BLaER1 (cell line): ENCODE data around the gene FRMPD4.

Experiments
- H3K27ac ChIP-seq: shearing (Covaris generic); formaldehyde crosslinking; 2 replicates; pipeline ENCODE4 v1.8.1; 2022
- H3K27me3 ChIP-seq: shearing (Covaris generic); formaldehyde crosslinking; 2 replicates; pipeline ENCODE4 v1.8.1; 2022
- H3K36me3 ChIP-seq: shearing (Covaris generic); formaldehyde crosslinking; 2 replicates; pipeline ENCODE4 v1.8.1; 2022
- H3K4me1 ChIP-seq: shearing (Covaris generic); formaldehyde crosslinking; 2 replicates; pipeline ENCODE4 v1.8.1; 2022
- H3K4me2 ChIP-seq: shearing (Covaris generic); formaldehyde crosslinking; 2 replicates; pipeline ENCODE4 v1.8.1; 2022
- H3K4me3 ChIP-seq: shearing (Covaris generic); formaldehyde crosslinking; 2 replicates; pipeline ENCODE4 v1.8.1; 2022
- H3K9ac ChIP-seq: shearing (Covaris generic); formaldehyde crosslinking; 2 replicates; pipeline ENCODE4 v1.8.1; 2022
- H3K9me3 ChIP-seq: shearing (Covaris generic); formaldehyde crosslinking; 2 replicates; pipeline ENCODE4 v1.8.1; 2022
- H4K20me1 ChIP-seq: shearing (Covaris generic); formaldehyde crosslinking; 2 replicates; pipeline ENCODE4 v1.8.1; 2022
- Cebpa-rat ChIP-seq: shearing (Covaris generic); IDR thresholded peaks from 2 replicates; pipeline ENCODE4 v1.8.1; 2022

The FRMPD4 gene

DNA sequence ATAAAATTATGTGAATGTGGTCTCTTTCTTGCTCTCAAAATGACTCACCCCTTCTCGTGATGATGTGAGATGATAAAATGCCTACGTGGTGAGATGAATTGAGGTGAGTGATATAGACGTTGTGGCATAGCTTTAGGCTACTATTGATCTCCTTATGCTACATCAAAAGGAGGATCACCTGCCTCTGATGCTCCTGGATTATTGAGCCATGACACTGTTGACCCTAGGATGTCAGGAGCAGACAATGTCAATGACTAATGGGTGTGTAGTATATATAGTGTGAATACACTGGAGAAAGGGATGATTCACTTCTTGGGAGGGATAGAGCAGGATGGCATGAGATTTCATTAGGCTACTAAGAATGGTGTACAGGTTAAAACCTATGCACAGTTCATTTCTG is 442.3 kb downstream of the FRMPD4 start:
- Histone ChIP-seq H3K9ac (no peak overlapping the region), H3K27me3 (peaks cover 89% of the 10 kb centered on the region), H3K4me3 (no peak overlapping the region), H3K4me1 (no peaks in the 10 kb centered on the region), H3K27ac (no peak overlapping the region), H3K9me3 (no peaks in the 10 kb centered on the region), H4K20me1 (no peaks in the 10 kb centered on the region), H3K36me3 (no peaks in the 10 kb centered on the region), H3K4me2 (no peak overlapping the region)
- no peak for TF ChIP-seq Cebpa-rat

DNA sequence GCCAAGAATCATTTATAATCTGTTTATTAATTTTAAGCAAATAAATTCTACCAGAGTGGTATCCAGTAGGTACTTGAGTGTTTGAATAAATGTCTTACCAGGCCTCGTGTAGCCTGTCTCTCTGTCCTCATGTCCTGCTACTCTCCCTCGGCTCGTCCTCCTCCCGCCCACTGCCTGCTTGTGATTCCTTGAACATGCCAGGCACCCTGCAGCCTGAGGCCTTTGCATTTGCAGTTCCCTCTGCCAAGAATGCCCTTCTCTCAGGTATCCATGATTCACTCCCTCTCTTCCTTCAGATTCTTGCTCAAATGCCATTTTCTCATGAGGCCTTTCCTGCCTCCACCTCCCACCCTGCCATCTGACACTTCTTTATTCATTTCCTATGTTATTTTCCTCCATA is 443.3 kb downstream of the FRMPD4 start:
- TF ChIP-seq Cebpa-rat, result no peak

DNA sequence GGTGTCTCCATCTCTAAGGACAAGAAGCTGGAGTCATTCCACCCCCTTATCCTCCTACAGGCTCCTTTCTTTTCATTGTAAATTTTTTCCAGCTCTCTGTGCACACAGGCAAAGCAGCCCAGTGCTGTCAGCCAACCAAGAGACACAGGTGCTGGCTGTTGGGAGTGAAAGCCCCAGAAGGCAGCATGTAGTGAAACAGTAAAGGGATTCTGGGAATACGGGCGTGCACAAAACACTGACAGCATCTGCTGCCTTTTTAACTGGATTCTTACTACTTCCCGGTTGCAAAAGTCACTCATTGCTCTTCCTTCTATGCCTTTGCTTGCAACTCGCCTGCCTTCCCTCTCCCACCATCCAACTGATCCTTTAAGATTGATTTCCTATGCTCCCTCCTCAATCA is 444.4 kb downstream of the FRMPD4 start:
- no peaks in the 10 kb centered on the region for H3K4me1 ChIP-seq
- no peak overlapping the region for H3K27ac ChIP-seq
- no peak overlapping the region for H3K4me3 ChIP-seq
- H4K20me1 ChIP-seq, result no peaks in the 10 kb centered on the region
- no peaks in the 10 kb centered on the region for H3K9me3 ChIP-seq
- TF ChIP-seq Cebpa-rat, result no peak
- no peak overlapping the region for H3K4me2 ChIP-seq
- no peaks in the 10 kb centered on the region for H3K36me3 ChIP-seq
- H3K27me3 ChIP-seq, result peaks cover 84% of the 10 kb centered on the region
- H3K9ac ChIP-seq, result no peak overlapping the region

More for the DNA sequence above, 443.3 kb downstream of the FRMPD4 start:
- H3K27ac ChIP-seq, result no peak overlapping the region
- peaks cover 88% of the 10 kb centered on the region for H3K27me3 ChIP-seq
- H3K4me3 ChIP-seq, result no peak overlapping the region
- no peak overlapping the region for H3K4me2 ChIP-seq
- H3K9me3 ChIP-seq, result no peaks in the 10 kb centered on the region
- no peaks in the 10 kb centered on the region for H3K36me3 ChIP-seq
- H4K20me1 ChIP-seq, result no peaks in the 10 kb centered on the region
- H3K9ac ChIP-seq, result no peak overlapping the region
- no peaks in the 10 kb centered on the region for H3K4me1 ChIP-seq

DNA sequence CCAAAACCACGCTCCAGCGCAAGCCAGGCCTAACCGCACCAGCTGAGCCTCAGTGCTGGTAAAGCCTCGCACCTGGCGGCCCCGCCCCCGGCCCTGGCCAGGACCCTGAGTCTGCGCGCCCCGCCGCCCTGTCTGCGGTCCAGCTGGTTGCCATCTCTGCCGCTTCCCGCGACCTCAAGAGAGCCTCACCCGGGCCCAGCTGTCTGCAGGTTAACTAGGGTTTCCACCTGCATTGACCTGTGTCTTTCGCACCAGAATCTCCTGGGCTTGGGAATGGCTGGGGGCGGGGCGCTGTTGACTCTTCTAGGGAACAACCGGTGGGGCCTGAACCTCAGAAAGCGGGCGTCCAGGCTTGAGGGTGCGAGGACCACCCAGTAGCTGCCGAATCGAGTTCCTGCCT is 445.3 kb downstream of the FRMPD4 start:
- Histone ChIP-seq H3K9ac (no peak overlapping the region), H3K4me3 (no peak overlapping the region), H3K4me1 (no peaks in the 10 kb centered on the region), H3K9me3 (no peaks in the 10 kb centered on the region), H3K27me3 (peaks cover 83% of the 10 kb centered on the region), H3K27ac (no peak overlapping the region), H3K36me3 (no peaks in the 10 kb centered on the region), H4K20me1 (no peaks in the 10 kb centered on the region), H3K4me2 (no peak overlapping the region)
- no peak for TF ChIP-seq Cebpa-rat

DNA sequence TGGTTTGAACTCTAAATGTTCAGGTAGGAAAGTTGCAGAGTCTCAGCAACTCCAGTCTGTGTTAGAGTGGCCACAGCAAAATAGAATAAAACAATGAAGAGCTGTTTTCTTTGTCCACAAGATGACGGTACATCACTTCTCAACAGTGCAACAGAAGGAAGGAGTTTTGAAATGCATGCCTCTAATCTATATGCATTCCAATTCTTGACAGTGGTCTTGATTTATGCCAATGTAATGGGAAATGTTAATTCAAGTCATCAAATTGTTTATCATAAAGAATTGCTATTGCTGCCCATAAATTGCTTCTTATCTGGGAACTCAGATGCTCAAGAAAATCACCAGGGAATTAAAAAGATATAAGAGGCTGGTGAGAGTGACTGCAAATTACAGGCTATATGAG is 457.4 kb downstream of the FRMPD4 start:
- TF ChIP-seq Cebpa-rat, result no peak
- no peaks in the 10 kb centered on the region for H3K4me1 ChIP-seq
- H3K9ac ChIP-seq, result no peak overlapping the region
- no peak overlapping the region for H3K4me3 ChIP-seq
- H3K4me2 ChIP-seq, result no peak overlapping the region
- no peak overlapping the region for H3K27ac ChIP-seq
- H3K36me3 ChIP-seq, result no peaks in the 10 kb centered on the region
- peaks cover 90% of the 10 kb centered on the region for H3K27me3 ChIP-seq
- no peaks in the 10 kb centered on the region; the same call in 1 of the 2 replicates for H4K20me1 ChIP-seq
- no peaks in the 10 kb centered on the region for H3K9me3 ChIP-seq

DNA sequence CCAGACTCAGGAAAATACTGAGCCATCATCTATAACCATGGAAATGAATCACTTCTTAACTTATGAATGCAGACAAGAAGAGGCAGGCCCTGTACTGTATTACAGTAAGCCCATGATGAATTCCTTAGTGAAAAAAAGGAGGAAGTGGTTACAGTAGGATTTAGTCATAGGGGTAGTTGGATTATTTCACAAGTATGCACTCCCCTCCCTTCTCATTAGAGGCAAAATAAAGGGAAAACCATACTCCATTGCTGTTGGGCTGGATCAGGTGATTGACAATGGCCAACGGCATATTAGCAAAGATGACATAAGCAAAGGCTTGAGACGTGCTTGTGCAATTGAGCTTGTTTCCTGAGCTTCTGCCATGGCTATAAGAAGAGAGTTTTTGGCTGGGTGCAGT is 471.8 kb downstream of the FRMPD4 start:
- Histone ChIP-seq H3K36me3 (no peaks in the 10 kb centered on the region), H3K27me3 (peaks cover 90% of the 10 kb centered on the region), H3K4me2 (no peak overlapping the region), H3K4me3 (no peak overlapping the region), H4K20me1 (no peaks in the 10 kb centered on the region), H3K27ac (no peak overlapping the region), H3K4me1 (no peaks in the 10 kb centered on the region), H3K9me3 (no peaks in the 10 kb centered on the region), H3K9ac (no peak overlapping the region)
- TF ChIP-seq Cebpa-rat, result no peak

DNA sequence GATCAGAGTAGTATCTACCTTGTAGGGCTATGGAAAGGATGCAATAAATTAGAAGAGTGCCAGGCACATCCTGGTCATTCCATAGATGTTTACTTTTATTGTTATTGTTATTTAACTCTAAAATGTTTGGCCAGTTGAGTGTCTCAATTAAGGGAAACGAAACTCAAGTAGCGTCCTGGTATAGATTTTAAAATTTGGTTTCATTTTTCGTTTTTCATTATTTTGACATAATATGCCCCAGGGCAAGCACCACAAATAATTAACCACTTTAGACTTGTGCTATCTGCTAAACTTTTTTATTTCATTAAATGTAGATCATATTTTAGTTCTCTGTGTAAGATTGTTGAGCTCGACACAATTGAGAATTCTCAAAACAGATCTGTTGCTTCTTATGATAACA is 473.2 kb downstream of the FRMPD4 start:
- no peaks in the 10 kb centered on the region for H3K4me1 ChIP-seq
- no peaks in the 10 kb centered on the region for H3K9me3 ChIP-seq
- H3K36me3 ChIP-seq, result no peaks in the 10 kb centered on the region
- H3K27me3 ChIP-seq, result peaks cover 87% of the 10 kb centered on the region
- H3K4me3 ChIP-seq, result no peak overlapping the region
- no peak for TF ChIP-seq Cebpa-rat
- no peak overlapping the region for H3K9ac ChIP-seq
- no peak overlapping the region for H3K27ac ChIP-seq
- peaks cover 5% of the 10 kb centered on the region; the same call in 1 of the 2 replicates for H4K20me1 ChIP-seq
- no peak overlapping the region for H3K4me2 ChIP-seq

DNA sequence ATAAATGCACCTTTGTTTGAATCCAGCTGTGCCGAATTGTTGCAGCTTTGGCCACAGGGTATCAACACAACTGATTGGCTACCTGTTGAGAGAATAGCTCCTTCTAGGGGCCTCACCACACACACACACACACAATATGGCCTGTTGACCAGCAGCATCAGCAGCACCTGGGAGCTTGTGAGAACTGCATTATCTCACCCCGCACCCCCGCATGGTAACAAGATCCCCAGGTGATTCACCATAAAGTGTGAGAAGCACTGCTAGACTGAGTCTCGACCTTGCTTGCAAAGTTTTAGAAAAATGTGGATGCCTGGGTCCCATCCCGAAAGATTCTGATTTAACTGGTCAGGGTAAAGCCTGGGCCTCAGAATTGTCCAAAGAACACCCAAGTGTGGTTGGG is 476.0 kb downstream of the FRMPD4 start:
- Histone ChIP-seq H3K27me3 (peaks cover 80% of the 10 kb centered on the region), H3K4me1 (no peaks in the 10 kb centered on the region), H3K9me3 (no peaks in the 10 kb centered on the region; the same call in 1 of the 2 replicates), H3K27ac (no peak overlapping the region), H3K36me3 (no peaks in the 10 kb centered on the region), H4K20me1 (peaks cover 5% of the 10 kb centered on the region; the same call in 1 of the 2 replicates), H3K4me2 (no peak overlapping the region), H3K9ac (no peak overlapping the region), H3K4me3 (no peak overlapping the region)
- no peak for TF ChIP-seq Cebpa-rat

DNA sequence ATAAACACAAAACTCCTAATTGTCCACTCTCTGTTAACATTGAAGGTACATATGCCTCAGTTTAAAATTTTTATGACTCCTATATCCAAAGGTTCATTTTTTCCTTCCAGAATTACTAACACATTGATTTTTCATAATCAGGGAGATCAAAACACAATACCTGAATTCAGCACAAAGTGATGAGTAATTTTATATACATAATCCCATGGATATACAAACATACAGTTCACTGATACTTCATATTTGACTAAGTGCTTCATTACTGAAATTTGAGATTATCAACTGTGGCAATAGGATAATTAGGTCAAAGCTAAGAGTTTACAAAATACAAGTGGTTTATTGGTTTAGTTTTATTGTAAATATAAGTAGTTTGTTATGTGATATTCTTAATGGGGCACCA is 476.8 kb downstream of the FRMPD4 start:
- Histone ChIP-seq H3K27me3 (peaks cover 79% of the 10 kb centered on the region), H3K36me3 (no peaks in the 10 kb centered on the region), H3K9ac (no peak overlapping the region), H4K20me1 (peaks cover 5% of the 10 kb centered on the region; the same call in 1 of the 2 replicates), H3K27ac (no peak overlapping the region), H3K4me3 (no peak overlapping the region), H3K9me3 (peaks cover 3% of the 10 kb centered on the region), H3K4me2 (no peak overlapping the region), H3K4me1 (no peaks in the 10 kb centered on the region)
- TF ChIP-seq Cebpa-rat, result no peak

DNA sequence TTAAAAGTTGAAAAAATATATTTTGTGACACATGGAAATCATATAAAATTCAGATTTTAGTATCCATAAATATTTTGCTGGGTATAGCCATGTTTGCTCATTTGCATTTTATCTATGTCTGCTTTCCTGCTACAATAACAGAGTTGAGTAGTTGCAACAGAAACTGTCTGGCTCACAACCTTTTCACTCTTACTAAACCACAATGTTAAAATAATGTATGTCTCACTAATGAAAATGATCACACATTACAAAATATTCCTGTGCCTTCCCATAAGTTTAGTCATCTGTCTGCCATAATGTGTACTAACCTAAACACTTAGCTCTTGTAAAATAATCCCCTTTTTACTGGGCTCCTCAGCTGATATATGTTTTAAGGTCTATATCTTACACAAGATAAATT is 479.0 kb downstream of the FRMPD4 start:
- Histone ChIP-seq H3K9ac (no peak overlapping the region), H3K4me3 (no peak overlapping the region), H3K9me3 (peaks cover 15% of the 10 kb centered on the region), H3K4me1 (no peaks in the 10 kb centered on the region), H3K36me3 (no peaks in the 10 kb centered on the region), H4K20me1 (peaks cover 5% of the 10 kb centered on the region; the same call in 1 of the 2 replicates), H3K4me2 (no peak overlapping the region), H3K27ac (no peak overlapping the region), H3K27me3 (peaks cover 65% of the 10 kb centered on the region)
- no peak for TF ChIP-seq Cebpa-rat

DNA sequence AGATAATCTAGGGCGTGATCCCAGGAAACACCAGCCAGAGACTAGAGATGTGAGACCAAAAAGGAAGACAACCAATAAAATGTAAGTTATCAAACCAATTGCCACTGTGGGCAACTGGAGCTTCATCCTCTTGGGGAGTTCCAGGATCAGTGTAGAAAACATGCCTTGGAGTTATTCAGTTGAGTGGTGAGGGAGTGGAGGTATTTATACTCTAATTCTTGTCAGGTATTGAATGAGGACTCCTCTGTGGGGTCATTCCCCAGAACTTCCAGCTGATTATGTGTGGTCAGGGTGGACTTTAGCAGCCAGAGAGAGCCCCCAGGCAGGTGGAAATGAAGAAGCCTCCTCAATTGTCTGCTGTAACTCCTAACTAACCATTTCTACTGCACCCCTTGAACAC is 509.0 kb downstream of the FRMPD4 start:
- TF ChIP-seq Cebpa-rat, result no peak
- Histone ChIP-seq H3K27me3 (peaks cover 90% of the 10 kb centered on the region), H4K20me1 (no peaks in the 10 kb centered on the region; the same call in 1 of the 2 replicates)

More for the DNA sequence above, 509.0 kb downstream of the FRMPD4 start:
- Histone ChIP-seq H3K4me1 (no peaks in the 10 kb centered on the region), H3K4me3 (no peak overlapping the region), H3K9me3 (no peaks in the 10 kb centered on the region), H3K4me2 (no peak overlapping the region), H3K27ac (no peak overlapping the region), H3K36me3 (no peaks in the 10 kb centered on the region), H3K9ac (no peak overlapping the region)
